Ureter (tissue), 1 donor: ENCODE measurements around the gene RBMS1. TPM values are rescaled to one million over a fixed set of nuclear protein-coding genes. Genes with fewer than 3 reads are reported as not detected.
"Not testable (repeated sequence)": the region's sequence is repeated elsewhere in the genome, so short reads cannot be mapped to it uniquely, and the experiment has no call there.

Source experiments
- DNase-seq: peaks from one replicate; pipeline ENCODE4 v3.0.0-alpha.2; 2020; ENCODE audit warnings: low spot score
- total RNA-seq: library from RNA; stranded (reverse); gene quantifications from one replicate; pipeline ENCODE4 v1.2.4, GENCODE V29; 2023
- donor health status: DM: yes; HTN: yes; CAD: no.

RBMS1 gene
- total RNA-seq, 1 donor from 2014 or later, result 137 TPM

DNA sequence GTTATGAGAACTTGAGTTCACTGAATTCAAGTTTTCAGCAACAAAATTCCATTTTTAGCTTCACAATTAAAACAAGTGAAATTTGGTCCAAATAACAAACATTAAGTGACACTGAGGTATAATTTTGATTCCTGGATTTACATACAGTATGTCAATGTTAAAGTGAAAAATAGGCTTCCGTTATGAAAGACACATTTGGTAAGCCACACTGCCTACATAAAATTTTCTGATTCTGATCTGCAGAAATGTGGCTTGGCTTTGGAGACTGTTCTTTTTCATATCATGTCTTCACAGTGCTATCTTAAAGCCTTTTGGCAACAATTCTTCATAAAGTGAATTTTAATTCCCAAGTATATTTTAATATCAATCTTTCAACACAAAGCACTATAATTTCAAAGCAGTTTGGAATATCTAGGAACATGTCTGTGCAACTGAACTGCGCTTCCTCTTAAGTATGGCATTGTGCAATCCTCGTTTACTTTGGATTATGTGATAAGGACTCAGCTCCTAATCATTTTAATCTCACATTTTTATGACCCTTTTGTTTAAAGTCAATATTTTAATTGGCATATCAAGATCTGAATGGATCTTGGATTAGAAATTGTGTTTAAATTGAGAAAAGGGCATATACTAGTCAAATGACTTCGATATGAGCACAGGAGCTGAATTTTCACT is 60.0 kb downstream of the RBMS1 start:
- no peak for DNase-seq

DNA sequence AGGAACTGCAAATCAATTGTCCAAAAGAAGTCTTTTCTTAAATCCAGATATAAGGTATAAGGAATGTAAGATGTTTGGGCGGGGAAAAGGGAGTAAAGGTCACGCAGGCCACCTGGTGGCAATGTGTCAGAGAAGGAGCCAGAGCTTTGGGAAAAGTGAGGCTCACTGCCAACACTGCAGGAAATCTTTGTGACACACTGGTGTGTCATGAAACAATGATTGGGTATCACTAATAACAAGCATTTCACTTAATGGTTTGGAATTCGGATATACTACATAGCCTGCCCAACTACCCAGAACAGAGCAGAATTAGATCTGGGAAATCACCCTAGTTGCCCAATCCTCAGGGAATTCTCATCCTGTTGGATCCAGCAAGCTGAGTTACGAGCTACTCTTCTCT is 61.0 kb downstream of the RBMS1 start:
- no peak for DNase-seq

DNA sequence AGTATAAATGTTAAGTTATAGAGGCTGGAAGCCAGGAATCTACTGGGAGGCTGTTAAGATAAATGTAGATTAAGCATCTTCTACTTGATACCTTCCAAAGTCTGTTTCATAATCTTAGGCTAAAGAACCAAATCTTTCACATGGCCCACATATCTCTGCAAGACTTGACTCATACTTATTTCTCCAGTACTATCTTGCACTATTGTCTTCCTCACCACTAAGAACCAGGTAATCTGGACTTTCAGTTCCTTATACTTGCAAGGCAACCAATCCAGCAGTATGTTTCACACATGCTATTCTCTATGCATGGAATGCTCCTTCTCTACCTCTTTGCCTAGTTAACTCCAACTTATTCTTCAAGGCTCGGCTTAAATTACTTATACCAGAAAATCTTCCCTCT is 62.2 kb downstream of the RBMS1 start:
- DNase-seq, result no peak

DNA sequence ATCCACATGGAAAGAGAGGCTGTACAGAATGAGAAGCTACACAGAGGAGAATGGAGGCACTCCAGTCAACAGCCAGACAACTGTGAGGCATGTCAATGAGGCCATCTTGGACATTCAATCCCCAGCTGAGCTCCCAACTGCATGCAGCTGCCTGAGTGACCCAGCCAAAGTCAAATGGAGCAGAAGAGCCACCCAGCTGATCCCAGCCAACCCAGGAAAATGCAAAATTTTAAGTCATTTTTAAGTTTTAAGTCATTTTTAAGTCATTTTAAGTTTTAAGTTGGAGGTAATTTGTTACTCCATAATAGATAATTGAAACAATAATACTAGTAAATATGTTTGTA is 63.6 kb downstream of the RBMS1 start:
- DNase-seq, result no peak

DNA sequence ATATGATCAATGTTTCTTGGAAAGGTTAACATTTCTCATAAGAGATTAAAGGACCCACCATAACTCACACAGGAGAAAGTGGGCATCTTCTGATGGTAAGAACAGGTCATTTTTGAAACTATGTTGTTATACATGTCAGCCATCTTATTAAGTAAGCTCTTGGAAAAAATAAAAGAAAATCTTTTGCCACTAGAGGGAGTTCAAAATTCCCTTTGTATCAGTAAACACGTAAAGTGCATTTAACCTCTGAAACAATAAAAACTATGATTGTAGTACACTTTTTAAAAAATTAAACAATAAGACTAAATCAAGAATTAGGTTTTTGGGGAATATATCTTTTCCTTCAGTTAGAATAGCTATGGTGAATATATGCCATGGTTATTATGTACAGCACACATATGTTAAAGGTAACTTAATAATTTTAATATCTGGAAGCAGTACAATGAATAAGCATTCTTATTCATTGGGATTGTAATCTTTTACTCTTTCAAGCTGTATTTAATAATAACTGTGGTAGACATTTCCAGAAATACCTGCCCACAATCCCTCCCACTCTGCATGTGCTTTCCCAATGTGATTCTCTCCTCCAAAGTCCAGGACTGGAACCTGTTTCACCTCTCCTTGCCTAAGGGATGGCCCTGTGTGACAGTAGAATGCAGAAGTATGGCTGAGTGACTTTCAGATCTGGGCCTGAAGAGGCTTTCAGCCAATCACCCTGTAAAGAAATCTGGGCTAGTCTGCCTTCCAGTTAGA is 64.2 kb downstream of the RBMS1 start:
- DNase-seq, result no peak

DNA sequence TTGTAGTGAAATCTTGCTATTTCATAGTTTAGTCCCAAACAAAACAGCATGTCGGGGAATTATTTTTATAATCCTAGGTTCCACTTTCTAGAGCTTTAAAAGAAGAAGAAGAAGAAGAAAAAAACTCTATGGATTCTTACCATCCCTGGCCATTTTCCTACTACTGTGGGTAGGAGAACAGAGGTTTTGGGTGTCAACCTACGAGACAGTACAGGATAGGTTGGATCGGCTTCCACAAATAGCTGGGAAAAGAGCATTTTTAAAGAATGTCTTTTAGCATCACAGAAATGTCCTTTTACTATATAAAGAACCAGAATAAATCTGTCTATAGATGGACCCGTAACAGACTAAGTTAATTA is 65.2 kb downstream of the RBMS1 start:
- DNase-seq, result no peak

DNA sequence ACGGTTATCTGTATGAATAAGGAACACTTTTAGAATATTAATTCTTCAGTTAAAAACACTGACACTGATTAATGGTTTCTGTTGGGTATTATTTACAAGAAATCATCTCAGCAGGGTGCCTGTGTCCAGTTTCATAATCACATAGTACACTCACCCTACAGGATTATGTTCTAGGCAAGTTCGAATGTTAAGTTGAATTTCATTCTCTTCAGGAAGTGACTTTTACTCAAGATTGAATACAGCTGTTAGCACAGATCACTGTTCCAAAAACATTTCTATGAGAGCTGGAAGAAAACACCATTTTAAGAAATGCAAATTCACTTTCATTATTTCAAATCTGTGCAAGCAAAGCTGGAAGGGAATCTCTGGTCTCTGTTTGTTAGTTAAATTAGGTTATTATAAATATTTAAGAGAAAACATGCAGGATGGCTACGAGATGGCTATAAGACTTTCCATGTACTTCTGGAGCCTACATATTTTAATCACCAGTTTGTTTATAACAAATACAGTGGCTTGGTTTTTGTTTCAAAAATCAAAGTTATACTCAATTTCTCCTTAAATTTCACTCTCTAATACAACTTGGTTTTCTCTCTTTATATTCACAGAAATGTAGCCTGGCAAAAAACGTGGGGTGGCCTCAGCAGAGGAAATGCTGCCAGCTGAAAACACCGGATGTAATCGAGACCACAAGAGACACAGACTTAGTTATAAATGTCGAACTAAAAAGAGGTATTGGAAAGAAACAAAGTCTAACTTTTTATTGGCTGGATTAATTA is 65.8 kb downstream of the RBMS1 start:
- no peak for DNase-seq

DNA sequence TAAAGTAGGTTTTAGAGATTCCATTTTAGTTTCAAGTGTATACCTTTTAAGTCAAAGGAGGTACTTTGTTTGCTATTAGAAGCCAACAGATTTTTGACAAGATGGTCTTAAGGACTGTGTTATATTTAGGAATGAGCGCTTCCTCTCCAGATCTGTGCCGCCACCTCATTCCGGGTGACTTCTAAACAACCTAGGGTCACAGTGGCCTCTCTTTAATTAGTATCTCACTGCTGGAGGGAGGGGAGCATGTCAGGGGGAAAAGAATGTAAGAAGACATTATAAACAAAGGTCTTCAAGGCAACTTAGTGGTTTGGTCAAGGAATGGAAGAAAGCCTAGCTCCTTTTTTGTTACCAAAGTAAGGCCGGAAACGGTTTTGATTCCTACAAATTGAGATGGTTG is 67.0 kb downstream of the RBMS1 start:
- no peak for DNase-seq

DNA sequence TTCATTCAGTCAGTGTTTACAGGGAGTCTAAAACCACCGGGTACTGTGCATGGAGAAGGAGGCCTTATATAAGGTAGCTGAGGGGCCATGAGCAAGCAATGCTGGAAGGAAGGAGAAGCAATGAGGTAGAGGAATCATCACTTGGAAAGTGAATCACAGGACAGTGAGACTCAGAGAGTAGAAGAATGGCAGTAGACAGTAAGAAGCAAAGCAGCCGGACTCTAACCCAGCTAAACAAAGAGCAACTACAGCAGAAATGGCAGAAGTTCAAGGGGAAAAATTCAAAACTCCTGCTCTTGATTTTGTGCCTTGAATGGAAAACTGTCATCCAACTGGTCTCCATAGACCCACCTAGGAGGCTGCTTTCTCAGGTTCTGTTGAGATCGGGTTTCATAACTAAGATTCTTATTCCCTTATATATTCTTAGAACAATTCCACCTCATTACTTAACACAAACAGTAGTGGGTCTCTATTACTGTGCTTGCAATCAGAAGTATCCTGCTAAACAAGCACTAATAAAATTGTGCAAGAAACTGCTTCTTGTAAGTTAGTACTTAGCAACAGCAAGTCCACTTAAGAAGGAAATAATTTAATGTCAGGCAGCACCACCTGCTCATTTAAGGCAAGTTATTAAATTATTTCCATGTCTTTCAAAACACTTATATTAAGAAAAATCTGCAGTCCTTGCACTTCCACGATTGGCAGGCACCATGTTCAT is 68.0 kb downstream of the RBMS1 start:
- DNase-seq, result no peak

DNA sequence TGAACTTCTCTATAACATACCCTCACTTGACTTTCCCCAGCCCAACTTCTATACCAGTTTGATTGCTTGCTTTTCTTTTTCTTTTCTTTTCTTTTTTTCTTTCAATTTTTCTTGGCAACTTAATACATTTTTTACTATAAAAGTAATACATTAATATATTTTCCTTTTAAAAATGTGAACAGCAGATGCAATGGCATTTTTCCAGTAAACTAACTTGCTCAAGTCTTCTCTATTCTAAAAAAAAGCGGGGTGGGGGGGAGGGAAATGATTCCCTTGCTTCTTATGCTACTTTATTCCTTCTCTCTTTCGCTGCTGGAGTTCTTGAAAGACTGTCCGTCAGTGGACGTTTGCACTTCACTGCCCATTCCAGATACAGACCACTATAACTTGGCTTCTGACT is 70.5 kb downstream of the RBMS1 start:
- no peak for DNase-seq

DNA sequence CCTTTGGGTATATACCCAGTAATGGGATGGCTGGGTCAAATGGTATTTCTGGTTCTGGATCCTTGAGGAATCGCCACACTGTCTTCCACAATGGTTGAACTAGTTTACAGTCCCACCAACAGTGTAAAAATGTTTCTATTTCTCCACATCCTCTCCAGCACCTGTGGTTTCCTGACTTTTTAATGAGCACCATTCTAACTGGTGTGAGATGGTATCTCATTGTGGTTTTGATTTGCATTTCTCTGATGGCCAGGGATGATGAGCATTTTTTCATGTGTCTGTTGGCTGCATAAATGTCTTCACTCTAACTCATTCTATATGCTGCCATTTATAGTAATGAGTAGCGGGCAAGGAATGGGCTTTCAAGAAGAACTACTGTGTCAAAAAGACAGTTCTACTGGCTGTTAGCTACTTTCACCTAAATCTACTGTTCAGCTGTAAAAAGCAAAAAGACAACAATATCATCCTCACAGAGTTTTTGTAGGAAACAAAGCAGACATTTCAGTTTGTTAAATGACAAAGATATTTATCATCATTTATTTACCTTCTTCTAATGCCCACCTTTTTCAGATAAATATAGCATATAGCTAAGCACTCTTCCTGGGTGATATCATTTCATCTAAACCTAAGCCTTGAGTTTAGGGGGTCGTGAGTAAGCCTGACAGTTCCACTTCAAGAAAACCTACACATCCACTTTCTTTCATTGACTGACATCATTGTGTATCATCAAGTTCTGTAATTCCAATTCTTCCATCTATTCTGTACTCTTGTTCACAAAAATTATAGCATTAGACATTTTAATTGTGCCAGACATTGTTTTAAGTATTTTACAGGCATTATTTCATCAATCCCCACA is 71.7 kb downstream of the RBMS1 start:
- not testable (repeated sequence) for DNase-seq

DNA sequence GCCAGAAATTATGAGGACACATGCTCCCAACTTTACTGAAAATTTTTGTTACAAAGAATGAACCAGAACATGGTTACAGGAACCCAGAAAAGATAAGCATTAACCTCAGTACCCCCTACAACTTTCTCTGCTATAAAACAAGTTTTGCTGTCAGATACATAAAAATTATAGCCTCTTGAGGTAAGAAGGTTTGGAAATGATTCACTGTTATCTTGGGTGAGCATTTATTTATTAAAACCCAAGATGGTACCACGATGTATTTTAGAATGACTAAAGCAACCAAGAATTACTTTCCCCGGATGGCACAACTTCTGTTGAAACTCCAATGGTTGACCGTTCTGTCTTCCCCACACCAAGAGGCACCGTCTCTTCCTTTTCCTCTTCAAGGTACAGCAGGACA is 72.9 kb downstream of the RBMS1 start:
- DNase-seq, result no peak

DNA sequence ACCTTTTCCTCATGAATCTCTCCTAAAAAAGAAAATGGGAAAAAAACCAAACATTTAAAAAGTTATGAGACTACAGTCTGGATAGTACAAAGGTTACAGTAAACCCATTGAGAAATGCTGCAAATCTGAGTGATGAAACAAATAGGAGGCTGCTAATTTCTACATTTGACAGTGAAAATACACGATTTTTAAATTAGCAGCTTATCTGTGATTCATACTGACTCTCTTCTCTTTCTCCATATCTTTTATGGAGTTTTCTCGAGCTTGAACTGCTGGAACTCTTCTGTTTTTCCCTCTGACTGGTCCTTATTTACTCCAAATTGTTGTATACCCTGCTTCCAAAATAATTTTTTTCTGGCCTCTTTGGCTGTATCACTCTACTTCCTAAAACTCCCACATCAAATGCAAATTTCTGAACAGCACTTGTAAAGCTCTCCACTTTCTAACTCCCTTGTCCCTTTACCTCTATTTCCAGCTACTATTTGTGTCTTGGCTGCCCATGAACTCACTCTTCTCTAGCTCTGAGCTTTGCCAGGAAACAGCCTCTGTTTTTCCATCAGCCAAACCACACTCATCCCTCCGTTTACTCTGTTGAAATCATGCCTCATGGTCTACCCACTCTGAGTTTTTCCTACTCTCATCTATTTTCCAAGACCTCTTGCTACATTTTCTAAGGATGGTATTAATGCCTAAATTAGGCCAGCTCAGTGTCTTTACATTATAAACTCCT is 73.7 kb downstream of the RBMS1 start:
- DNase-seq, result no peak

DNA sequence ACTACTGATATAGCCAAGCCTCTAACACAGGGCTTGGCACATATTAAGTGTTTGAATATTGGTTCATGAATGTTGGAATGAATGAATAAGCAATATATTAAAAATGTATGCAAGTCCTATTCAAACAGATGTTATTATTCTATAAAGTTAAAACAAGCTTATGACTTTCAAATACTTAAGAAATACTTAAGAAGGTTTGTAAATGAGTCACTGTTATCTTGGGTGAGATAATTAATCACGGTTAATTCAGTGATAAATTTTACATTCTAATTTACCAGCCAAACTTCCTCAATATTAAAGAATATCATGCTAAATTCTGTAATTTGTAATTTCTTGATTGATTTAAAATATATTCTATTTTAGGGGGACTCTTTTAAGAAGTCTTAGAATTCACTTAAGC is 74.8 kb downstream of the RBMS1 start:
- no peak for DNase-seq

DNA sequence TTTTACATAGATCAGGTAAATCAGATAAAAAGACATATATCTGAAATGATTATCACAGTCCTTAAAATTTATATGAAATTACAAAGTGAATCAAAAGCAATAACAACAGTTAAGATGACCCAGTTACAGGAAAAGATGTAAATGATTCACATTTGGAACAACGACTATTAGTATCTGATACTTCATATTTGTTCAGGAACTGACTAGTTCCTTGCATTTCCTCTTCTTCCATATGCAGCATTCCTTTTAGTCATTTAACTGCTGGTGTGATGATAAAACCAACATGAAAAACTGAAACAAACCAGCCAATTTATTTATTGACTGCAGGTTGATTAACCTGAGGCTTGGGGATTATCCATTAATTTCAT is 75.2 kb downstream of the RBMS1 start:
- no peak for DNase-seq

DNA sequence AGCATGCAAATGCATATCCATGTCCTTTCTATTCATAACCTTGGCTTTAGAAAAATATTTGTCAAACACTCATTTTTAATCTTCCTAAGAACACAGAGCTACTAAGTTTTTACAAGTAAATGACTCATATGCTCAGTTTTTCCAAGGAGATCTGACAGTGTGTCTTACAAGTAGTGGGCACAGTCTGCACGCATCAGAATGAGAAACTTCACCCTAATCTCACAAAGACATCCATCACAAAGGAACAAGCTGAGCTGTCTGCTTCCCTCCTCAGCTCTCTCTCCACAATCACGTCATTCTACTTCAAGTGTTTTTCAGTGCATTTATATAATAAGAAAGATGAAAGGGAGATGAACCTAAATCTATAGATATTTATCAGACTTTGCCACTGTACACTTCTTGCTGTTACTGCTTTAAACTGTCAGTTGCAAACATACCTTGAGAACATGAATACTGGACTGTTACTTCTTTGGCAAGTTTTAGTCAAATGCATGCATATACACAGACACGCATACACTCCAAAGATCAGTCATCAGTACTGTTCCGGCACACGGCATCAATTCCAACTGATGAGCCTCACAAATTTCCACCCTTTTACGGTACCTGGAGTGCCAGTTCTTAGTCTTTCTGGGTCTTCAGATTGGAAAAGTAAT is 75.7 kb downstream of the RBMS1 start:
- DNase-seq, result no peak

DNA sequence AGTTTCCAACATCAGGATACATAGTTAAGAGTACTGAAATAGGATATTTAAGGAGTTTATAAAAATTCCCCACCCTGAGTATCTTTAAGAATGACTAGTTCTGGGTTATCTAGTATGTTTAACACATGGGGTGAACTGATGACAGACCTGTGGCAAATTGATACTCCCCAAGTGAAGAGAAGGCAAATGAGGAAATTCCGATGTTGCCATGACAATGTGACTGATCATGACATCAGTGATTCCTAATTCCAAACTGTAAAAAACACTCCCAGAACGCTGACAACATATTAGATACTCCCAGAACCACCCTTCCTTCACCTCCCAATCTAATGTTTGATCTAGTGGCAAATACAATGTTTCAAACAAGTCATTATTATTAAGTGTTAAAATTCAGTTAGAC is 77.6 kb downstream of the RBMS1 start:
- DNase-seq, result no peak

DNA sequence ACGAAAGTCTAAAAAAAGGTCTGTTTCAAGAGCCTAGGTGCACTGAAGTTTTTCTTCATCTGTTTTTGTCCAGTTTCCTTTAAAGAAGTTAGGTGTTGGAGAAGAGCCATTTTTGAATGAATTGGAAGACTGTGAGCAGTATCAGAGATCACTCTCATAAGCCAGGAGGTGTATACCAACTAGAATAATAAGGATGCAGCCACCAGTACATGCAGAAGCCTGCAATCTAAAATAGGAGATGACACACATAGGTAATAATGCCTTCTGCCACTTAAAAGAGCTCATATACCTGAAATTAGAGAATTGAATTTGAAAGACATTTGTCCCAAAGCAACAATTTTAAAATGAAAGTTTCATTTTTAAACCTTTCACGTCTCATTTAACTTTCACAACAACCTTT is 81.7 kb downstream of the RBMS1 start:
- DNase-seq, result no peak

DNA sequence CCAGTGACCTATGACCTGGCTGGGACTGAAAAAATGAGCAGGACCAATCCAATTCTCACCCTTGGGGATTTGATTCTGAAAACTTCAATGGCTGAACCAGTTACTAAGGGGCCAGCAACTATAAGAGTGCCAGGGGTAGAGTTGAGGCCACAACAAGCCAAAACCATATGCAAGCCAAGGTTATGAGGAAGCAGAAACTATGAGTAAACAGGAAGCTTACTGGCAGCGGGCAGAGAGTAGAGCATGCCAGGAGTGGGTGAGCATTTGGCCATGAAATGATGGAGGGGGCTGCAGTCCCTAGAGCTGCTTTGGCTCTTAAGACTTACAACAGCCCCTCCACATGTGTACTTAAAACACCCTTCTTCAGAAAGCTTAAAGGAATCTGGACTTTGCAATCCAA is 82.4 kb downstream of the RBMS1 start:
- no peak for DNase-seq

DNA sequence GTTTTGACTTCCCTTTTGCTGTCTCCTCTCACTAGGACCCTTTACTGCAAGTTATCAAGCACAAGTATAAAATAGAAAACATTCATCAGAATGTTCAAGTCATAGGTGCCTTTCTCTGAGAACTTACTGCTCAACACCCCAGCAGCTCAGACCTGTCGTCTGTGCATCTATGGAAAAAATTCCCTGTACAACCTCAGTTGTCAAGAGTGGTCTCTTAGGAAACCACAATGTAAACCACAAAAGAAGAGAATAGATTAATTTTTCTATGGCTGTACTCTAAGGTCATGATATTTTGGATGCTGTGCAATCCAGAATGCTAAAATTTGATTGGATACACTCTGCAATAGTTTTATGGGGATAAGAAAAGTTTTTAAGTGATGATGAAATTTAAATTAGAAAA is 84.1 kb downstream of the RBMS1 start:
- DNase-seq, result no peak

DNA sequence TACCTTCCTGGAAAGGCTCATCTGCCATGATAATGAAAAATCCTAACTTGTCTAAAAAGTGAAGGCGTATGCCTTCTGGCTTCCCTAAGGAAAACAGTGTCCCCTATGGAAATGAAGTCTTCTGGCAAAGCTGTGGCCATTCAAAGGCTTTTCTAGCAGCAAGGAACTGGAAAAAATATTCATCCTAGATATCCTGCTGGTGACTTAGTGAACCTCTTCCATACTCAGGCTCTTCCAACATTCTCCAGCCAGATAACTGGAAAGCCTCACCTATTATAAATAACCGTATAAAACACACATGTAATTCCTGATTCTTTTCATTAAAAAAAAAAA is 84.7 kb downstream of the RBMS1 start:
- DNase-seq, result no peak
